Activated effector memory CD4-positive, alpha-beta T cell treated with Interleukin-2 at 50 U/mL for 16 hours (primary cell): Measurements from ENCODE around the gene VPS33A.
"Not testable (repeated sequence)": the region's sequence is repeated elsewhere in the genome, so short reads cannot be mapped to it uniquely, and the experiment has no call there.

Source experiments
- DNase-seq: peaks from one replicate; pipeline ENCODE4 v3.0.0-alpha.2; 2020

Gene VPS33A

GRCh38 chr12:122203301-122204166 is 62.8 kb downstream of the VPS33A start, which contains the start of gene B3GNT4:
B3GNT4 (plus strand) TSS chr12:122203709; CDS start chr12:122204619, 910 bp downstream.
- DNase-seq: peak; percentile 55

GRCh38 chr12:122202811-122203210 is 63.5 kb downstream of the VPS33A start:
- DNase-seq: not testable (repeated sequence)

GRCh38 chr12:122202017-122202416 is 64.3 kb downstream of the VPS33A start:
- DNase-seq: no peak

GRCh38 chr12:122201381-122201780 is 64.9 kb downstream of the VPS33A start:
- DNase-seq: no peak

- DNase-seq: no peak
Measured at GRCh38 chr12:122200541-122201175, 65.6 kb downstream of the VPS33A start.

- DNase-seq: no peak
Measured at GRCh38 chr12:122199484-122200355, 66.6 kb downstream of the VPS33A start.

- DNase-seq: no peak
Measured at GRCh38 chr12:122197612-122197966, 68.7 kb downstream of the VPS33A start.

GRCh38 chr12:122195405-122195804 is 70.9 kb downstream of the VPS33A start:
- no peak for DNase-seq

GRCh38 chr12:122194804-122195203 is 71.5 kb downstream of the VPS33A start:
- DNase-seq: no peak

GRCh38 chr12:122192441-122192840 is 73.9 kb downstream of the VPS33A start:
- DNase-seq: no peak

GRCh38 chr12:122190842-122191668 is 75.2 kb downstream of the VPS33A start:
- DNase-seq: peak; percentile 40

- DNase-seq: no peak
Measured at GRCh38 chr12:122189626-122190475, 76.4 kb downstream of the VPS33A start.

- no peak for DNase-seq
Measured at GRCh38 chr12:122187466-122187865, 78.8 kb downstream of the VPS33A start.

GRCh38 chr12:122185494-122186082 is 80.7 kb downstream of the VPS33A start:
- DNase-seq: no peak

GRCh38 chr12:122185079-122185478 is 81.2 kb downstream of the VPS33A start:
- DNase-seq: no peak

- DNase-seq: no peak
Measured at GRCh38 chr12:122184517-122184916, 81.8 kb downstream of the VPS33A start.

- no peak for DNase-seq
Measured at GRCh38 chr12:122183588-122183940, 82.7 kb downstream of the VPS33A start.

GRCh38 chr12:122182887-122183587 is 83.3 kb downstream of the VPS33A start, which contains the start of gene LRRC43:
LRRC43 (plus strand) TSS chr12:122183123; CDS start chr12:122183145, 22 bp downstream.
- peak; percentile 12 for DNase-seq
